Measurements from ENCODE around the gene CD55.

- TF ChIP-seq EZH2phosphoT487 (IDR thresholded peaks at IDR 0.05; ENCODE audit: insufficient read depth, low read depth) (no peak), EZH2 (IDR thresholded peaks at IDR 0.05; ENCODE audit: insufficient read depth, poor library complexity, severe bottlenecking) (no peak)
Measured at GRCh38 chr1:207315435-207315834, 6.0 kb upstream of the CD55 start.

Data from GM23248 (cell line).